Embryonic facial prominence (tissue), 1 donor: ENCODE data around the gene SIPA1L3.

ENCODE experiments used
- DNase-seq: peaks from one replicate; pipeline ENCODE4 v3.0.0-alpha.2; 2016; ENCODE audit errors: extremely low spot score

Gene SIPA1L3

GRCh38 chr19:38149661-38150061 lies 242.7 kb downstream of the SIPA1L3 start:
- DNase-seq, result no peak

GRCh38 chr19:38151242-38151641 lies 244.2 kb downstream of the SIPA1L3 start:
- DNase-seq, result no peak

- DNase-seq, result no peak
These were observed 245.7 kb downstream of the SIPA1L3 start for GRCh38 chr19:38152461-38153379.

GRCh38 chr19:38155453-38155852 lies 248.4 kb downstream of the SIPA1L3 start:
- no peak for DNase-seq

GRCh38 chr19:38158730-38159129 lies 251.7 kb downstream of the SIPA1L3 start:
- DNase-seq, result no peak

- no peak for DNase-seq
These were observed 255.1 kb downstream of the SIPA1L3 start for GRCh38 chr19:38162094-38162493.

- DNase-seq, result no peak
These were observed 255.6 kb downstream of the SIPA1L3 start for GRCh38 chr19:38162632-38163031.

GRCh38 chr19:38163419-38164290 lies 256.6 kb downstream of the SIPA1L3 start:
- no peak for DNase-seq

- no peak for DNase-seq
These were observed 257.5 kb downstream of the SIPA1L3 start for GRCh38 chr19:38164526-38164925.

GRCh38 chr19:38165335-38165734 lies 258.3 kb downstream of the SIPA1L3 start:
- DNase-seq, result no peak

GRCh38 chr19:38168637-38169036 lies 261.6 kb downstream of the SIPA1L3 start:
- no peak for DNase-seq

GRCh38 chr19:38170334-38170733 lies 263.3 kb downstream of the SIPA1L3 start:
- no peak for DNase-seq

- DNase-seq, result no peak
These were observed 265.0 kb downstream of the SIPA1L3 start for GRCh38 chr19:38172001-38172400.

- no peak for DNase-seq
These were observed 266.5 kb downstream of the SIPA1L3 start for GRCh38 chr19:38173291-38174041.

- no peak for DNase-seq
These were observed 268.4 kb downstream of the SIPA1L3 start for GRCh38 chr19:38175422-38175821.

GRCh38 chr19:38180071-38180470 lies 273.1 kb downstream of the SIPA1L3 start:
- DNase-seq, result no peak

GRCh38 chr19:38182536-38183210 lies 275.7 kb downstream of the SIPA1L3 start:
- no peak for DNase-seq

GRCh38 chr19:38183251-38183897 lies 276.4 kb downstream of the SIPA1L3 start:
- DNase-seq, result no peak

- DNase-seq, result no peak
These were observed 277.8 kb downstream of the SIPA1L3 start for GRCh38 chr19:38184815-38185214.

GRCh38 chr19:38185562-38185961 lies 278.6 kb downstream of the SIPA1L3 start:
- DNase-seq, result no peak

- no peak for DNase-seq
These were observed 283.1 kb downstream of the SIPA1L3 start for GRCh38 chr19:38190061-38190460.
